Endothelial cell of umbilical vein (primary cell): ENCODE measurements around the gene HOXB3. TPM values are rescaled to one million over a fixed set of nuclear protein-coding genes. Genes with fewer than 3 reads are reported as not detected.

Experiments used
- BruUV-seq: library from RNA; stranded (reverse); fragments of 400-500 nt; replicated peaks from 2 replicates; lab custom pipeline; 2021; lab: Mats Ljungman, UMichigan
- CTCF ChIA-PET: fragments of 300-600, 350-600 bp; sonication (Branson Sonifier 250); formaldehyde crosslinking; loops from one replicate; lab custom pipeline; 2021; ENCODE audit warnings: antibody characterized with exemption, inconsistent platforms; lab: Charles Lee
- POLR2A ChIA-PET: fragments of 300-600, 350-600 bp; sonication (Branson Sonifier 250); formaldehyde crosslinking; loops from one replicate; lab custom pipeline; 2021; ENCODE audit warnings: antibody characterized with exemption, inconsistent platforms; lab: Charles Lee
- DNase-seq: peaks from one replicate; pipeline ENCODE4 v3.0.0-alpha.2; 2011; ENCODE audit warnings: low read depth, low spot score
- FAIRE-seq: peaks from 2 replicates; lab custom pipeline; 2011; peaks lifted over from hg19 to GRCh38; lab: Jason Lieb, UNC
- H2AFZ ChIP-seq: 2 replicates; pipeline ENCODE4 v1.6.0; 2012; ENCODE audit warnings: low read depth, low read length, control low read depth, inconsistent platforms
- H3K27ac ChIP-seq: 2 replicates; pipeline ENCODE4 v1.5.1; 2011; ENCODE audit warnings: low read depth, mild to moderate bottlenecking, control low read depth, low read length, moderate library complexity; ENCODE audit not compliant: insufficient read depth
- H3K27me3 ChIP-seq, 2 experiments: 2 replicates each; pipeline versions ENCODE4 v1.6.0 to v1.6.1; 2011; ENCODE audit warnings: low read length in 2 of 2, mixed read lengths in 1 of 2; ENCODE audit not compliant: control insufficient read depth in 2 of 2, insufficient read depth in 2 of 2
- H3K36me3 ChIP-seq, 2 experiments: 2 replicates in 1 of 2; 3 replicates in 1 of 2; pipeline ENCODE4 v1.5.1; 2011; ENCODE audit warnings: low read length in 2 of 2, mild to moderate bottlenecking in 1 of 2, moderate library complexity in 1 of 2; ENCODE audit not compliant: control insufficient read depth in 2 of 2, insufficient read depth in 2 of 2; ENCODE audit errors: extremely low read depth in 1 of 2
- H3K4me1 ChIP-seq: 3 replicates; pipeline ENCODE4 v1.5.1; 2011; ENCODE audit warnings: mild to moderate bottlenecking, low read length; ENCODE audit not compliant: control insufficient read depth, insufficient read depth; ENCODE audit errors: extremely low read depth
- H3K4me2 ChIP-seq: 2 replicates; pipeline ENCODE4 v1.6.1; 2011; ENCODE audit warnings: low read length, control low read depth, mixed read lengths; ENCODE audit not compliant: insufficient read depth
- H3K4me3 ChIP-seq, 3 experiments: fragments of 200-600 bp in 1 of 3; sonication (generic), shearing (Covaris generic) in 1 of 3; replicated peaks in 1 of 3; 2 replicates each; pipeline ENCODE4 v1.5.1; 2011 to 2016; ENCODE audit warnings: control low read depth in 3 of 3, low read length in 3 of 3, mild to moderate bottlenecking in 2 of 3, inconsistent platforms in 1 of 3, low read depth in 1 of 3, moderate library complexity in 1 of 3; ENCODE audit not compliant: insufficient read depth in 1 of 3
- H3K79me2 ChIP-seq: 2 replicates; pipeline ENCODE4 v1.6.0; 2012; ENCODE audit warnings: low read length, inconsistent platforms; ENCODE audit not compliant: control insufficient read depth, insufficient read depth
- H3K9ac ChIP-seq: replicated peaks from 2 replicates; pipeline ENCODE3; 2011; ENCODE audit warnings: low read length, control low read depth; ENCODE audit not compliant: insufficient read depth; ENCODE audit errors: extremely low read depth
- H3K9me1 ChIP-seq: replicated peaks from 3 replicates; pipeline ENCODE4 v1.6.0; 2011; ENCODE audit warnings: mild to moderate bottlenecking, low read length; ENCODE audit not compliant: control insufficient read depth, insufficient read depth; ENCODE audit errors: extremely low read depth
- H3K9me3 ChIP-seq: replicated peaks from 2 replicates; pipeline ENCODE4 v1.5.1; 2012; ENCODE audit warnings: low read length, inconsistent platforms; ENCODE audit not compliant: control insufficient read depth, insufficient read depth
- H4K20me1 ChIP-seq: replicated peaks from 2 replicates; pipeline ENCODE3; 2011; ENCODE audit warnings: mild to moderate bottlenecking, low read length; ENCODE audit not compliant: control insufficient read depth, insufficient read depth; ENCODE audit errors: extremely low read depth
- EZH2 ChIP-seq: IDR thresholded peaks from 2 replicates; pipeline ENCODE4 v1.6.1; 2012; ENCODE audit warnings: borderline replicate concordance, low read depth, mild to moderate bottlenecking, moderate library complexity, low read length, inconsistent platforms; ENCODE audit not compliant: severe bottlenecking
- FOS ChIP-seq: IDR thresholded peaks from 2 replicates; pipeline ENCODE4 v1.6.1; 2011; ENCODE audit warnings: mild to moderate bottlenecking, low read length, moderate library complexity, borderline replicate concordance; ENCODE audit not compliant: insufficient read depth
- GATA2 ChIP-seq: IDR thresholded peaks from 2 replicates; pipeline ENCODE4 v1.7.0; 2011; ENCODE audit warnings: low read depth, mild to moderate bottlenecking, moderate library complexity, mixed read lengths, low read length; ENCODE audit not compliant: insufficient read length, insufficient read depth
- JUN ChIP-seq: IDR thresholded peaks from 2 replicates; pipeline ENCODE4 v1.6.1; 2011; ENCODE audit warnings: borderline replicate concordance, low read depth; ENCODE audit not compliant: insufficient read length, insufficient read depth
- MYC ChIP-seq: IDR thresholded peaks from one replicate; pipeline ENCODE4 v1.6.1; 2011; ENCODE audit warnings: mild to moderate bottlenecking, low read depth, low read length
- POLR2A ChIP-seq: IDR thresholded peaks from 2 replicates; pipeline ENCODE4 v1.6.1; 2012; ENCODE audit warnings: low read depth, mild to moderate bottlenecking, control low read depth, low read length
- POLR2AphosphoS5 ChIP-seq: IDR thresholded peaks from 2 replicates; pipeline ENCODE4 v1.6.1; 2012; ENCODE audit warnings: low read depth, mild to moderate bottlenecking, control low read depth, low read length, moderate library complexity; ENCODE audit not compliant: insufficient read depth
- dilution Hi-C: fragments of 300-500 bp; cut with MboI; formaldehyde crosslinking; loops from one replicate; pipeline ENCODE4 v1.15.0; 2019; ENCODE audit warnings: low sequenced_read_pairs; ENCODE audit not compliant: extremely low pct_ligation_motif_present
- intact Hi-C: fragments of 100-400 bp; cut with micrococcal nuclease; formaldehyde crosslinking; loops from one replicate; pipeline ENCODE4 v1.10.0; 2022
- polyA plus RNA-seq, 4 experiments: library from polyadenylated mRNA; depleted of rRNA in 3 of 4; stranded (reverse) in 3 of 4; unstranded in 1 of 4; fragments of >200 nt; gene quantifications; 2 replicates each; pipeline versions ENCODE4 v1.2.1 to v1.2.3, GENCODE V29; 2011 to 2012; ENCODE audit warnings: missing spikeins in 1 of 4
- total RNA-seq: library from RNA; stranded (reverse); gene quantifications from 2 replicates; pipeline ENCODE4 v1.2.3, GENCODE V29; 2021
- TF ChIP-seq, protein P1 (sequence below): IDR thresholded peaks from 2 replicates; pipeline ENCODE4 v1.6.1; 2011; ENCODE audit not compliant: insufficient read depth, insufficient read length
- TF ChIP-seq, protein P2 (sequence below), 2 donors: IDR thresholded peaks; 1 replicate in 1 of 2; 2 replicates in 1 of 2; pipeline ENCODE4 v1.5.1; 2011; ENCODE audit warnings: low read length in 2 of 2, mild to moderate bottlenecking in 2 of 2, moderate library complexity in 2 of 2, control low read depth in 1 of 2, inconsistent platforms in 1 of 2, low read depth in 1 of 2; ENCODE audit not compliant: insufficient read depth in 1 of 2; ENCODE audit errors: extremely low read depth in 1 of 2

HOXB3 gene
- total and polyA plus RNA-seq, 2 donors (not counting 3 experiments of a cell fraction or from before 2014, with no cell fraction given) = 29.6 to 56.6 TPM

DNA sequence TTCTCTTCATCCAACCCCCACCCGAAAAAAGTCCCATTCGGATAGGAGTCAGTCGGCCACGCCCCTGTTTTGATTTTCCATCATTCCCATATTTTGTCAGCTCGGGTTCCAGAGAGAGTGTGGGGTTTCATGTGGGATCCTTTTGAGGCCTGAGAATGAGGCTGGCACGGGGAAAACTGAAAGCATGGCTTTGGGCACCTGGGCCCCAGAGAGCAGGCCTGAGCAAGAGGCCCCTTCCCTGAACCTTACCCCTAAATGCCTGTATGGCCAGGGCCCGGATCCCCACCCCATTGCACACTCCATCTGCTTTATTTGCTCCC is 7.3 kb downstream of the HOXB3 start:
- dilution Hi-C loops (no loop called here), intact Hi-C loops (no loop called here)
- peak overlapping the region; percentile 55 for H3K9ac ChIP-seq
- ChIA-PET POLR2A (interaction anchor here (1.3 kb wide), 1 partner anchor 27 kb away, joined by 3 read pairs; no protein-coding TSS in a partner anchor), CTCF (interaction anchor here (1.0 to 2.3 kb wide), 3 partner anchors 13 to 231 kb away, joined by 4 to 11 read pairs (median 5); no protein-coding TSS in a partner anchor)
- peaks cover 79% of the 10 kb centered on the region for H3K79me2 ChIP-seq
- no peaks in the 10 kb centered on the region for H3K36me3 ChIP-seq
- H2AFZ ChIP-seq = no peak overlapping the region
- H3K9me3 ChIP-seq = no peaks in the 10 kb centered on the region
- no peaks in the 10 kb centered on the region for H4K20me1 ChIP-seq
- peak overlapping the region; percentile 71 for H3K27ac ChIP-seq
- peaks cover 61% of the 10 kb centered on the region for H3K4me1 ChIP-seq
- no peaks in the 10 kb centered on the region for H3K27me3 ChIP-seq
- H3K9me1 ChIP-seq = no peaks in the 10 kb centered on the region
- DNase-seq (no peak), FAIRE-seq (no peak)
- peak overlapping the region in 1 of 3 experiments; percentile 67 for H3K4me3 ChIP-seq
- peak overlapping the region; percentile 89 for H3K4me2 ChIP-seq
- no peak for TF ChIP-seq MYC
- no peak for TF ChIP-seq GATA2
- TF ChIP-seq POLR2A = no peak
- TF ChIP-seq FOS = no peak
- TF ChIP-seq POLR2AphosphoS5 = no peak
- TF ChIP-seq EZH2 = no peak
- TF ChIP-seq JUN = no peak
- TF ChIP-seq, protein P1, sequence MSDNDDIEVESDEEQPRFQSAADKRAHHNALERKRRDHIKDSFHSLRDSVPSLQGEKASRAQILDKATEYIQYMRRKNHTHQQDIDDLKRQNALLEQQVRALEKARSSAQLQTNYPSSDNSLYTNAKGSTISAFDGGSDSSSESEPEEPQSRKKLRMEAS = no peak
- TF ChIP-seq, protein P2, sequence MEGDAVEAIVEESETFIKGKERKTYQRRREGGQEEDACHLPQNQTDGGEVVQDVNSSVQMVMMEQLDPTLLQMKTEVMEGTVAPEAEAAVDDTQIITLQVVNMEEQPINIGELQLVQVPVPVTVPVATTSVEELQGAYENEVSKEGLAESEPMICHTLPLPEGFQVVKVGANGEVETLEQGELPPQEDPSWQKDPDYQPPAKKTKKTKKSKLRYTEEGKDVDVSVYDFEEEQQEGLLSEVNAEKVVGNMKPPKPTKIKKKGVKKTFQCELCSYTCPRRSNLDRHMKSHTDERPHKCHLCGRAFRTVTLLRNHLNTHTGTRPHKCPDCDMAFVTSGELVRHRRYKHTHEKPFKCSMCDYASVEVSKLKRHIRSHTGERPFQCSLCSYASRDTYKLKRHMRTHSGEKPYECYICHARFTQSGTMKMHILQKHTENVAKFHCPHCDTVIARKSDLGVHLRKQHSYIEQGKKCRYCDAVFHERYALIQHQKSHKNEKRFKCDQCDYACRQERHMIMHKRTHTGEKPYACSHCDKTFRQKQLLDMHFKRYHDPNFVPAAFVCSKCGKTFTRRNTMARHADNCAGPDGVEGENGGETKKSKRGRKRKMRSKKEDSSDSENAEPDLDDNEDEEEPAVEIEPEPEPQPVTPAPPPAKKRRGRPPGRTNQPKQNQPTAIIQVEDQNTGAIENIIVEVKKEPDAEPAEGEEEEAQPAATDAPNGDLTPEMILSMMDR (IDR thresholded peaks at IDR 0.05; ENCODE audit: extremely low read depth in 1 of 2, insufficient read depth in 1 of 2, low read depth in 1 of 2, low read length in 2 of 2) = no peak
- BruUV-seq = no TSS peak
